HG03432 (cell line): ENCODE data around the gene HEATR5A.
"Not testable (repeated sequence)": the region's sequence is repeated elsewhere in the genome, so short reads cannot be mapped to it uniquely, and the experiment has no call there.

Experiments used
- ATAC-seq: cut with Tn5 transposase; IDR thresholded peaks from one replicate; pipeline ENCODE4 v1.9.1; 2021; ENCODE audit warnings: mild to moderate bottlenecking, moderate library complexity; ENCODE audit not compliant: unreplicated experiment

HEATR5A gene

GRCh38 chr14:31261859-31262731 lies 158.3 kb downstream of the HEATR5A start:
- no peak for ATAC-seq

GRCh38 chr14:31261523-31261858 lies 158.9 kb downstream of the HEATR5A start:
- no peak for ATAC-seq

- not testable (repeated sequence) for ATAC-seq
These were observed 161.3 kb downstream of the HEATR5A start for GRCh38 chr14:31259040-31259435.

GRCh38 chr14:31258427-31259039 lies 161.8 kb downstream of the HEATR5A start:
- ATAC-seq: no peak

- not testable (repeated sequence) for ATAC-seq
These were observed 162.6 kb downstream of the HEATR5A start for GRCh38 chr14:31257554-31258426.

GRCh38 chr14:31257244-31257553 lies 163.2 kb downstream of the HEATR5A start:
- no peak for ATAC-seq

- no peak for ATAC-seq
These were observed 163.7 kb downstream of the HEATR5A start for GRCh38 chr14:31256534-31257243.

- not testable (repeated sequence) for ATAC-seq
These were observed 164.4 kb downstream of the HEATR5A start for GRCh38 chr14:31255918-31256317.

GRCh38 chr14:31255286-31255685 lies 165.1 kb downstream of the HEATR5A start:
- no peak for ATAC-seq

GRCh38 chr14:31253746-31254471 lies 166.4 kb downstream of the HEATR5A start:
- ATAC-seq: no peak

GRCh38 chr14:31252865-31253264 lies 167.5 kb downstream of the HEATR5A start:
- ATAC-seq: no peak

GRCh38 chr14:31251028-31251958 lies 169.1 kb downstream of the HEATR5A start:
- ATAC-seq: no peak

- no peak for ATAC-seq
These were observed 175.7 kb downstream of the HEATR5A start for GRCh38 chr14:31244626-31245025.

GRCh38 chr14:31243860-31244259 lies 176.5 kb downstream of the HEATR5A start:
- no peak for ATAC-seq

GRCh38 chr14:31242161-31242940 lies 178.0 kb downstream of the HEATR5A start:
- not testable (repeated sequence) for ATAC-seq
